Measurements from ENCODE around the gene WSCD1. TPM values are rescaled to one million over a fixed set of nuclear protein-coding genes. Genes with fewer than 3 reads are reported as not detected.

WSCD1 gene
- total RNA-seq, 2 experiments from 2014 or later: not detected

GRCh38 chr17:6110088-6110487, 39.9 kb downstream of the WSCD1 start:
- POLR2A ChIA-PET: no interaction called here

DNA sequence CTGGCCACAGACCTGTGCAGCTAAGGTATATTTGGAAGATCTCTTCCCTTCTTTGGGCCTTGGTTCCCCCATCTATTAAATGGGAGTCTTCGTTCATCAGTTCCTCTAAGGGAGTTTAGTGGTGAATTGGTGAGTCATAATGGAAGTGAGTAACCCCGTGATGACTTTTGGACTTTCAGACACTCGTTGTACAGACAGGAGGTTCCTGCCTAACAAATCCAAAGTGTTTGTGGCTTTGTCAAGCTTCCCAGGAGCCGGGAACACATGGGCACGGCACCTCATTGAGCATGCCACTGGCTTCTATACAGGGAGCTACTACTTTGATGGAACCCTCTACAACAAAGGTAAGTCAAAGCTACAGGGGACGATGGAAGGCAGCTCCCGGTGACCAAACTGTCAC, 40.4 kb downstream of the WSCD1 start:
- CTCF ChIA-PET: no interaction called here
- POLR2A ChIA-PET: no interaction called here
- Mint-ChIP-seq H3K4me1 (peaks cover 4% of the 10 kb centered on the region), H3K36me3 (ENCODE audit: low read depth) (no peaks in the 10 kb centered on the region), H3K27ac (no peak overlapping the region), H3K4me3 (no peak overlapping the region), H3K27me3 (peaks cover 15% of the 10 kb centered on the region), H3K9me3 (no peaks in the 10 kb centered on the region)
- DNase-seq: no peak

More at GRCh38 chr17:6110088-6110487, 39.9 kb downstream of the WSCD1 start:
- Mint-ChIP-seq H3K27ac (no peak overlapping the region), H3K4me3 (no peak overlapping the region), H3K36me3 (ENCODE audit: low read depth) (no peaks in the 10 kb centered on the region), H3K4me1 (peaks cover 4% of the 10 kb centered on the region), H3K9me3 (no peaks in the 10 kb centered on the region), H3K27me3 (peaks cover 15% of the 10 kb centered on the region)
- no peak for DNase-seq
- CTCF ChIA-PET: no interaction called here

DNA sequence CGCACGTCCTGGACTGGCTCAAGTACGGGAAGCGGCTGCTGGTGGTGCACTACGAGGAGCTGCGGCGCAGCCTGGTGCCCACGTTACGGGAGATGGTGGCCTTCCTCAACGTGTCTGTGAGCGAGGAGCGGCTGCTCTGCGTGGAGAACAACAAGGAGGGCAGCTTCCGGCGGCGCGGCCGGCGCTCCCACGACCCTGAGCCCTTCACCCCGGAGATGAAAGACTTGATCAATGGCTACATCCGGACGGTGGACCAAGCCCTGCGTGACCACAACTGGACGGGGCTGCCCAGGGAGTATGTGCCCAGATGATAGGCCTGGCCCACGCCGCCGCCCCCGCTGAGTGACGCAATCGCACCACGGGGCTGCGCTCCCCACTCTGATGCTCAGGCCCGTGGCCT, 50.2 kb downstream of the WSCD1 start:
- peaks cover 7% of the 10 kb centered on the region for H3K9me3 Mint-ChIP-seq
- H3K4me3 Mint-ChIP-seq: no peak overlapping the region

GRCh38 chr17:6124856-6125255, 54.7 kb downstream of the WSCD1 start:
- Mint-ChIP-seq H3K27me3 (no peaks in the 10 kb centered on the region), H3K4me1 (no peaks in the 10 kb centered on the region), H3K4me3 (no peak overlapping the region), H3K9me3 (peaks cover 7% of the 10 kb centered on the region), H3K27ac (no peak overlapping the region), H3K36me3 (ENCODE audit: low read depth) (no peaks in the 10 kb centered on the region)
- CTCF ChIA-PET: no interaction called here
- no peak for DNase-seq
- POLR2A ChIA-PET: no interaction called here

More for the DNA sequence above, 50.2 kb downstream of the WSCD1 start:
- DNase-seq: no peak
- H3K36me3 Mint-ChIP-seq (ENCODE audit: low read depth): no peaks in the 10 kb centered on the region
- H3K27ac Mint-ChIP-seq: no peak overlapping the region
- CTCF ChIA-PET: no interaction called here
- no peaks in the 10 kb centered on the region for H3K4me1 Mint-ChIP-seq
- H3K27me3 Mint-ChIP-seq: no peaks in the 10 kb centered on the region
- POLR2A ChIA-PET: no interaction called here

DNA sequence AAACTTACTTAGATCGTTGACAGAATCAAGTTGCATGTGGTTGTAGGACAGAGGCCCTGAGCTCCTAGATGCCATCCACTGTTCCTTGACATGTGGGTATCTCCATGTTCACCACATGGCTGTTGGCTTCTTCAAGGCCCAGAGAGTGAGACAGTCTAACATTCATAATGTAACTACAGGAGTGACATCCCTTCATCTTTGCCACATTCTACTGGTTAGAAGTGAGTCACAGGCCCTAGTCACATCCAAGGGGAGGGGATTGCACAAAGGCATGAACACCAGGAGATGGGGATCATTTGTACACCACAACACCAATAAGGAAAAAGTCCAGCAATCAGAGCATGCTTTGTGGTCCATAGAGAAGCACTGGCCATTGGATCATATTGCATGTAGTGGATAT, 56.6 kb downstream of the WSCD1 start:
- CTCF ChIA-PET: no interaction called here
- Mint-ChIP-seq H3K27me3 (no peaks in the 10 kb centered on the region), H3K27ac (no peak overlapping the region), H3K4me3 (no peak overlapping the region), H3K4me1 (no peaks in the 10 kb centered on the region), H3K9me3 (peaks cover 7% of the 10 kb centered on the region), H3K36me3 (ENCODE audit: low read depth) (no peaks in the 10 kb centered on the region)
- DNase-seq: no peak
- POLR2A ChIA-PET: no interaction called here

GRCh38 chr17:6134721-6135120, 64.5 kb downstream of the WSCD1 start:
- DNase-seq: no peak
- Mint-ChIP-seq H3K27ac (no peak overlapping the region), H3K27me3 (no peaks in the 10 kb centered on the region), H3K9me3 (no peaks in the 10 kb centered on the region), H3K36me3 (ENCODE audit: low read depth) (no peaks in the 10 kb centered on the region), H3K4me3 (no peak overlapping the region), H3K4me1 (no peaks in the 10 kb centered on the region)
- ChIA-PET CTCF (no interaction called here), POLR2A (no interaction called here)

GRCh38 chr17:6135236-6135635, 65.1 kb downstream of the WSCD1 start:
- no peaks in the 10 kb centered on the region for H3K4me1 Mint-ChIP-seq
- no peaks in the 10 kb centered on the region for H3K9me3 Mint-ChIP-seq
- H3K36me3 Mint-ChIP-seq (ENCODE audit: low read depth): no peaks in the 10 kb centered on the region
- POLR2A ChIA-PET: no interaction called here
- H3K27ac Mint-ChIP-seq: no peak overlapping the region
- no peak for DNase-seq
- CTCF ChIA-PET: no interaction called here
- H3K27me3 Mint-ChIP-seq: no peaks in the 10 kb centered on the region
- H3K4me3 Mint-ChIP-seq: no peak overlapping the region

DNA sequence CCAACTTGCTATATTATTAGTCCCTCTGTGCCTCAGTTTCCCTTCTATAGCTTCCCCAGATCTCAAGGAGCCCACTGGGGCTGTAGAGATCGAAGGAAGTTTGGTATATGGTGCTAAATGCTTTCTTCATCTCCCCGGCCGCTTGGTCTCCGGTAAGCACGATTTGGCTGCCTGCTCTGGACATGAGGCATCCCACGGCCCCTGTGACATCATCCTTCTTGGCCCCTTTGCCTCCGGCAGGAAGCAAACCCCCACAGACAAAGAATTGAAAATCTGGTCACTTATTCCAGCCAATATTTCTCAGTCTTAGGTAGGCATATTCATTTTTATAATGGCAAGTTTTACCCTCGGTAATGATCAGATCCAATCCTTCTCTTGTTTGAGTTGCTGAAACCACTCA, 65.8 kb downstream of the WSCD1 start:
- ChIA-PET POLR2A (no interaction called here), CTCF (no interaction called here)
- no peak for DNase-seq
- H3K4me3 Mint-ChIP-seq: no peak overlapping the region
- H3K27ac Mint-ChIP-seq: no peak overlapping the region
- H3K36me3 Mint-ChIP-seq (ENCODE audit: low read depth): no peaks in the 10 kb centered on the region
- no peaks in the 10 kb centered on the region for H3K27me3 Mint-ChIP-seq
- H3K4me1 Mint-ChIP-seq: no peaks in the 10 kb centered on the region
- H3K9me3 Mint-ChIP-seq: no peaks in the 10 kb centered on the region

DNA sequence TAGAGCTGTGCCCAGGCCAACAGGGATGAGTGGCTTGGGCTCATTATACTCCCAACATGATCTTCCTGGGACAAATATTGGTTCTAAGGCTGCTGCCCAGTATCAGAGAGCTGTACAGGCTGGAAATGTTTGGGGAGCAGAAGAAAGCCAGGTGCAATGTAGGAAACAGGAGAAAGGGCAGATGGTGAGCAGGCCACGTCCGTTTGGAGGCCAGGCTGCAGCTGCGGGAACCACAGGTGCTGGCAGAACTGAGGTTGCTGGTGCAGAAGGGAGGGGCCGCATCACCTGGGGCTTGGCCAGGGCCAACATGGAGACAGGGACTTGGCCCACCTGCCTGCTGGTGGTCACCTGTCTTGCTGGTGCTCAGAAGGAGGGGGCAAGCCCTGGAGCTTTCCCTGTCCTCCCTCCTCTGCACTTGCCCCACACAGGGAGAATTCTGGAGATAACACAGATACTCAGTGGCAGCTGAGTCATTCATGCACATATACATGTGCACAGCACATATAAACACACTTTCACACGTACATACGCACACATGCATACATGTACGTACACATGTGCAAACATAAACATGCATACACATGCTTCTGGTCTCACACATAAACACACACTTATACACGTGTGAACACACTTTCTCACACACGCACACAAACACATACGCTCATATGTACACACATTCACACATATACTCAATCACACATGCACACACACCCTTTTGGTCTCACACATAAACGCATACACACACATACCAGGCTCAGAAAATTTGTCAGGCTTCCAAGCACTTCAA, 67.7 kb downstream of the WSCD1 start:
- H3K27me3 Mint-ChIP-seq: no peaks in the 10 kb centered on the region
- H3K27ac Mint-ChIP-seq: no peak overlapping the region
- H3K9me3 Mint-ChIP-seq: no peaks in the 10 kb centered on the region
- no peak for DNase-seq
- no peaks in the 10 kb centered on the region for H3K36me3 Mint-ChIP-seq (ENCODE audit: low read depth)
- ChIA-PET POLR2A (interaction anchor here (0.5 kb wide), 1 partner anchor 495 kb away, joined by 3 read pairs; no protein-coding TSS in a partner anchor), CTCF (no interaction called here)
- H3K4me3 Mint-ChIP-seq: no peak overlapping the region
- H3K4me1 Mint-ChIP-seq: no peaks in the 10 kb centered on the region

- no peak overlapping the region for H3K27ac Mint-ChIP-seq
- DNase-seq: no peak
- POLR2A ChIA-PET: no interaction called here
- no peaks in the 10 kb centered on the region for H3K9me3 Mint-ChIP-seq
- H3K27me3 Mint-ChIP-seq: no peaks in the 10 kb centered on the region
- no peak overlapping the region for H3K4me3 Mint-ChIP-seq
- CTCF ChIA-PET: no interaction called here
- H3K36me3 Mint-ChIP-seq (ENCODE audit: low read depth): no peaks in the 10 kb centered on the region
- no peaks in the 10 kb centered on the region for H3K4me1 Mint-ChIP-seq
These were observed 68.7 kb downstream of the WSCD1 start for GRCh38 chr17:6138761-6139446.

- ChIA-PET POLR2A (no interaction called here), CTCF (no interaction called here)
- Mint-ChIP-seq H3K27ac (no peak overlapping the region), H3K4me3 (no peak overlapping the region), H3K36me3 (ENCODE audit: low read depth) (no peaks in the 10 kb centered on the region), H3K9me3 (no peaks in the 10 kb centered on the region), H3K27me3 (no peaks in the 10 kb centered on the region), H3K4me1 (no peaks in the 10 kb centered on the region)
- no peak for DNase-seq
These were observed 69.3 kb downstream of the WSCD1 start for GRCh38 chr17:6139447-6139832.

DNA sequence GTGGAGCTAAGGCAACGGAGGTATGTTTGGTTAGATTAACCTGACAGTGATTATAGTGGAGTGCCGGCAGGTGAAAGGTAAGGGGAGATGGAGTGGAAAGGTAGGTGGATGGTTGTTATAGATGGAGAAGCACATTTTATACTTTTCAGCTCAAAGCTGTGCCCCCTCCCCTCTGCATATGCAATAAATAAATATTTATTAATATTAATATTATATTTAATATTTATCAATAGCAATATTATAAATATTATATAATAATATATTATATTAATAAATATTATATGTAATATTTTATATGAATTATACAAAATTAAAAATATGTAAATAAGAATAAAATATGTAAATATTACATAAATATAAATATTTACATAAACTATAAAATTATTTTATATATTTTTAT, 70.0 kb downstream of the WSCD1 start:
- POLR2A ChIA-PET: no interaction called here
- DNase-seq: no peak
- Mint-ChIP-seq H3K9me3 (no peaks in the 10 kb centered on the region), H3K27ac (no peak overlapping the region), H3K36me3 (ENCODE audit: low read depth) (no peaks in the 10 kb centered on the region), H3K27me3 (no peaks in the 10 kb centered on the region), H3K4me3 (no peak overlapping the region), H3K4me1 (no peaks in the 10 kb centered on the region)
- CTCF ChIA-PET: no interaction called here

DNA sequence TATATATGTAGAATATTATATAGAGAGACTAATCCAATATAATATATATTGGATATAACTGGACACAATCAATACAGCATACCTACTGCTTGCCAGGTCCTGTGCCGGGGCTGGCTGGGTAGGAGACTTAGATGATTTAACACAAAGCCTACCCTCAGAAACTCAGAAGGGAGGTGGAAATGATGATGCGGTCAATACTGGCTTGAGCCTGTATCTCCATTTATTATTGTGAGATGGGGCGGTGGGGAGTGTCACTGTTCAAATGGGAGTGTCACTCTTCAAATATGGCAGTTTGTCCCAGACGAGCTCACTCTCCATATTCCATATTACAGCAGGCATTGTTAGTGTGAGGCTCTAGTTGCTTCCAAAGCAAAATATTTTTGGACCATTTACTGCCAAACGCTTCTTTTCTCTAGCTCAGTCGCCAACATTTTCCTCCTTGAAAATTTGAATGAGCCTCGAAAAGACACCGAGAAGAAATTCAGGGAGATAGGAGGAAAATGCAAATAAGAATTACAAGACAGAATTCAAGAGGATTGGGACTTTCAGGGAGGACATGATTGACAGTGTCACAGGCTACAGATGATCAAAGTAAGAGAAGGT, 70.7 kb downstream of the WSCD1 start:
- DNase-seq: no peak
- CTCF ChIA-PET: no interaction called here
- POLR2A ChIA-PET: no interaction called here
- no peak overlapping the region for H3K27ac Mint-ChIP-seq
- no peaks in the 10 kb centered on the region for H3K4me1 Mint-ChIP-seq
- H3K36me3 Mint-ChIP-seq (ENCODE audit: low read depth): no peaks in the 10 kb centered on the region
- H3K4me3 Mint-ChIP-seq: no peak overlapping the region
- no peaks in the 10 kb centered on the region for H3K27me3 Mint-ChIP-seq
- H3K9me3 Mint-ChIP-seq: no peaks in the 10 kb centered on the region

GRCh38 chr17:6142701-6143100, 72.5 kb downstream of the WSCD1 start:
- H3K9me3 Mint-ChIP-seq: no peaks in the 10 kb centered on the region
- ChIA-PET CTCF (no interaction called here), POLR2A (no interaction called here)
- no peaks in the 10 kb centered on the region for H3K27me3 Mint-ChIP-seq
- H3K27ac Mint-ChIP-seq: no peak overlapping the region
- no peak for DNase-seq
- H3K4me1 Mint-ChIP-seq: no peaks in the 10 kb centered on the region
- H3K36me3 Mint-ChIP-seq (ENCODE audit: low read depth): no peaks in the 10 kb centered on the region
- no peak overlapping the region for H3K4me3 Mint-ChIP-seq

All from activated CD4-positive, alpha-beta memory T cell treated with anti-CD3 and anti-CD28 coated beads, Interleukin-2, amount 10 ng/mL, durations not matched to agents 7 days and 5 days (primary cell).